ENCODE results near the gene SLC35B4.

- TF ChIP-seq EZH2 (IDR thresholded peaks at IDR 0.05; ENCODE audit: insufficient read depth, poor library complexity, severe bottlenecking) (no peak), EZH2phosphoT487 (IDR thresholded peaks at IDR 0.05; ENCODE audit: insufficient read depth, low read depth) (no peak)
These were observed 48.8 kb upstream of the SLC35B4 start for GRCh38 chr7:134365341-134366054.

Data from GM23248 (cell line).